Astrocyte (in vitro differentiated cells and primary cell): ENCODE measurements around the gene VARS1.

ENCODE experiments used
- EZH2 ChIP-seq: IDR thresholded peaks from 2 replicates; pipeline ENCODE4 v1.6.1; 2012; ENCODE audit warnings: mild to moderate bottlenecking, low read length, inconsistent platforms; ENCODE audit not compliant: insufficient read depth
- TF ChIP-seq, protein P1 (sequence below): IDR thresholded peaks from 2 replicates; pipeline ENCODE4 v1.5.1; 2011; ENCODE audit warnings: low read depth, mild to moderate bottlenecking, inconsistent platforms, low read length, moderate library complexity; ENCODE audit not compliant: insufficient read depth

DNA sequence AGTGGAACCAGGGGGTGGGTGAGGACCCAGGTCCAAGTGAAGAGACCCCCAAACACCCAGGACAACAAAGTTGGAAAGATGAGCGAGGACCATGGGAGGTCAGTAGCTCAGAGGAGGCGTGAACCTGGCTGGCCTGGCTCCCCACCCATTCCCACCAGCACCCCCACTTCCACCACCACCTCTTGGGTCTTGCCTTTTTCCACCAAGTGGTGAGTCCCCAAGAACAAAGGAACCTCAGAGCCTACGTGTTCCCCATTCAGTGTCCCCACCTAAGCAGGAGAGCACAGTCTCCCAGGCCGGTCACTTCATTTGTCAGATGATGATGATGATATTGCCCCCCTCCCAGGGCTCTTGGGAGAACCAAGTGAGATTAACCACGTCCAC lies 17.9 kb downstream of the VARS1 start:
- TF ChIP-seq, protein P1, sequence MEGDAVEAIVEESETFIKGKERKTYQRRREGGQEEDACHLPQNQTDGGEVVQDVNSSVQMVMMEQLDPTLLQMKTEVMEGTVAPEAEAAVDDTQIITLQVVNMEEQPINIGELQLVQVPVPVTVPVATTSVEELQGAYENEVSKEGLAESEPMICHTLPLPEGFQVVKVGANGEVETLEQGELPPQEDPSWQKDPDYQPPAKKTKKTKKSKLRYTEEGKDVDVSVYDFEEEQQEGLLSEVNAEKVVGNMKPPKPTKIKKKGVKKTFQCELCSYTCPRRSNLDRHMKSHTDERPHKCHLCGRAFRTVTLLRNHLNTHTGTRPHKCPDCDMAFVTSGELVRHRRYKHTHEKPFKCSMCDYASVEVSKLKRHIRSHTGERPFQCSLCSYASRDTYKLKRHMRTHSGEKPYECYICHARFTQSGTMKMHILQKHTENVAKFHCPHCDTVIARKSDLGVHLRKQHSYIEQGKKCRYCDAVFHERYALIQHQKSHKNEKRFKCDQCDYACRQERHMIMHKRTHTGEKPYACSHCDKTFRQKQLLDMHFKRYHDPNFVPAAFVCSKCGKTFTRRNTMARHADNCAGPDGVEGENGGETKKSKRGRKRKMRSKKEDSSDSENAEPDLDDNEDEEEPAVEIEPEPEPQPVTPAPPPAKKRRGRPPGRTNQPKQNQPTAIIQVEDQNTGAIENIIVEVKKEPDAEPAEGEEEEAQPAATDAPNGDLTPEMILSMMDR = no peak
- TF ChIP-seq EZH2 = no peak
